Bone marrow (tissue), 2 donors: ENCODE measurements around the gene CNP.
"Not testable (repeated sequence)": the region's sequence is repeated elsewhere in the genome, so short reads cannot be mapped to it uniquely, and the experiment has no call there.

Source experiments
- DNase-seq, 2 donors: peaks; one replicate each; lab custom pipeline; 2025; lab: John Stamatoyannopoulos, UW

The CNP gene

GRCh38 chr17:42002792-42003301 is 36.3 kb downstream of the CNP start:
- no peak for DNase-seq

DNA sequence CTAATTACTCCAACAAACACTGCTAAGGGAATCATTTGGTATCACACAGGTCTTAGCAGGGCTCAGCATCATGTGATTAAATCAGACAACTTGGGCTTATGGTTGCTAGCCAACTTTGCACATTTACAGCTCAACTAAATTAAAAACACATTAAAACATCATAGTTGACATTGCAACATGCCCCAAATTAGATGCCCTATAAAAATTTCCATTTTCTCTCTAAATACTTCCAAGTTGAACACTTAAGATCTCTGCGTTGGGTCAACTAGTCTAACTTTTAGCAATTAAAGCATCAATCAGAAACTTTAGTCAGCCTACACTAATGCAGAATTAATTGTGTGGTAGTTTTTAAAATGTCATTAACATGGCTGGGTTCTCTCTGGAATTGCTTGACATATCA is 38.6 kb downstream of the CNP start:
- no peak for DNase-seq

GRCh38 chr17:42009170-42009569 is 42.6 kb downstream of the CNP start:
- DNase-seq: no peak

- DNase-seq: peak in 1 of 2 donors; percentile 54
Measured at GRCh38 chr17:42010266-42010680, 43.7 kb downstream of the CNP start.

- no peak for DNase-seq
Measured at GRCh38 chr17:42010898-42011516, 44.4 kb downstream of the CNP start.

DNA sequence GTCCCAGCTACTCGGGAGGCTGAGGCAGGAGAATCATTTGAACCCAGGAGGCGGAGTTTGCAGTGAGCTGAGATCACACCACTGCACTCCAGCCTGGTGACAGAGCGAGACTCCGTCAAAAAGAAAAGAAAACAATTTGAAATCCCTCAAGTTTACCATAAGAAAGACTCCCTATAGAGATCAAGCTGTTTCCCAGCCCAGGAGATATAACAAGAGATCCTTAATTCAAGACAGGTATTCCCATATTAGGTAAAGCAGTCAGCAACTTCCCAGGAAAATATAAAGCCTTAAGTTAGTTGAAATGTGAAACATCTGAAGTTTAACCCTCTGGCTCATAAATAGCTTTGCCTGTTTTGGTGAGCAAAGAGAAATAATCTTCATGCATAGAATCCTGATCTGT is 45.8 kb downstream of the CNP start:
- not testable (repeated sequence) for DNase-seq

- DNase-seq: not testable (repeated sequence)
Measured at GRCh38 chr17:42013740-42014139, 47.1 kb downstream of the CNP start.

DNA sequence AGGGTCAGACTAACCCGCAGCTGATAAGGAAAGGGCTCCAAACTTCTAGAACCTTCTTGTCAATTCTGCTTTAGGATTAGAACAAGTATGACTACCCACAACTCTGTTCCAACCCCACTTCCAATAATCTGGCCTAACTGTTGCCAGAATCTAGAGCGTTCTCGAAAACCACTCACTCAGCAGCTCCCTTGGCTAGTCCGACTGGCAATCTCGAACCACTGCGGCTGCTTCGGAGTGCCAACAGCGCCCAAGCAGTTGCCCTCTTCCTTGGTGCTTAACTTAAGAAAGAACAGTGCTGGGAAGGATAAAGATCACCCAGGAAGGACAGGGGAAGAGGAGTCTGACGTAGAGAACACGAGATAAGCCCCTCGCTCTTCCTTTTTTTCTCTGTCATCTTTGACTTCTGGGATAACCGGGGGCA is 49.8 kb downstream of the CNP start:
- no peak for DNase-seq

- peak; percentile 66 to 84 for DNase-seq
Measured at GRCh38 chr17:42016941-42017865, 50.6 kb downstream of the CNP start, which contains the start of gene DNAJC7. TSS of gene DNAJC7 (minus strand) at chr17:42017439. CDS start at chr17:42017416, 23 bp downstream.

- no peak for DNase-seq
Measured at GRCh38 chr17:42017866-42018200, 51.2 kb downstream of the CNP start.

GRCh38 chr17:42018339-42018738 is 51.7 kb downstream of the CNP start:
- DNase-seq: no peak

- no peak for DNase-seq
Measured at GRCh38 chr17:42018988-42019387, 52.4 kb downstream of the CNP start.

- peak; percentile 82 to 86 for DNase-seq
Measured at GRCh38 chr17:42019509-42020404, 53.2 kb downstream of the CNP start, which contains the start of gene NKIRAS2. TSS of gene NKIRAS2 (plus strand) at chr17:42020090. CDS start at chr17:42021578, 1,488 bp downstream.

- DNase-seq: not testable (repeated sequence)
Measured at GRCh38 chr17:42020845-42021244, 54.2 kb downstream of the CNP start.

- peak in 1 of 2 donors; percentile 54 for DNase-seq
Measured at GRCh38 chr17:42023524-42024349, 57.1 kb downstream of the CNP start.

GRCh38 chr17:42025191-42025579 is 58.6 kb downstream of the CNP start:
- DNase-seq: no peak

DNA sequence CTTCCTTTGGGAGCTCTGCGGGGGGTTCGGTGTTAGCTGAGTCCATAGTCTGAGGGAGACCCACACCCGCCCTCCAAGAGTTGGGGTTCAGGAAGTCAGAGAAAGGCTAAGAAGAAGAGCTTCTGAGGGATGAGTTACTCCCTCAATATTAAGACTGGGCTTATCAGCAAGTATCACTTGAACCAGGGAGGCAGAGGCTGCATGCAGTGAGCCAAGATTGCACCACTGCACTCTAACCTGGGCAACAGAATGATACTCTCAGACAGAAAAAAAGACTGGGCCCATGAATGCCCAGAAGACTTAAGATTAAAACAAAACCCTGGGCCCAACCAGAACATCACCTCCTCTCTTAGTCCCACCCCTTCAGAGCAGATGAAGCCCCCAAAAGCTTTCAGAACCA is 59.3 kb downstream of the CNP start:
- no peak for DNase-seq

DNA sequence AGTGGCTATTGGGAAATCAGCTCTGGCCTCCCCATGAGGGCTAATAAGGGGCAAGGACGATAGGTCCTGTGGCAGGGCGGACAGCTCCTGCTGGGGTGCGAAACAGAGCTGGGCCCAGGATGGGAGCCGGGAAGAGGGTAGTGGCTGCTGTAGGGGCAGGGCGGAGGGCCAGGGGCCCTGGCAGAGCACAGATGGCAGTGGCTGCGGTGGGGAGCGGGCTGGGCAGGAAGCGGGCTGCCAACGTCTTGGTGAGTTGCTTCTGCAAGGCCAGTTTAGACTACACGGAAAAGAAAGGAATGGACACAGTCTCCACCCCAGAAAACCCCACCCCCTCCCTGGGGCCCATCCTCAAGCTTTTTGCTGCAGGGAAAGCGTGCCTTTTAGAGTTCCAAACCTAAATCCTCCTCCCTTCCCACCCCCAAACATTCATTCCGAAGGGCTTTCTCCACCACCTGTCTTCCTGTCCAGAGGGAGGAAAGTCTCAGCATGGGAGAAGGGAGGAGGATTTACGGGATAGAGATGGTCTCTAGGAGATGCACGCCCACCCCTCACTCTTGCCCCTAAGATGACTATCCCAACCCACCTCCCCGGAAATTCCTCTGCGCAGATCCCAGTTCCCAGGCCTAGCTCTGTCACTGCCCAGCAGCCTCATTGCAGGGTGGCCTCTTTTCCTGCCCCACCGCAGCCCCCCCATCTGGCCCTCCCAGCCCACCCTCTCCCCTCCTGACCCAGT is 60.4 kb downstream of the CNP start:
- DNase-seq: no peak
